HG02973 (cell line): ENCODE results near the gene RNGTT.
"Not testable (repeated sequence)": the region's sequence is repeated elsewhere in the genome, so short reads cannot be mapped to it uniquely, and the experiment has no call there.

Experiments used
- ATAC-seq: cut with Tn5 transposase; IDR thresholded peaks from one replicate; pipeline ENCODE4 v1.9.1; 2021; ENCODE audit warnings: moderate library complexity; ENCODE audit not compliant: unreplicated experiment

RNGTT gene

GRCh38 chr6:88914895-88915598 lies 48.4 kb downstream of the RNGTT start:
- ATAC-seq: no peak

- no peak for ATAC-seq
Measured at GRCh38 chr6:88914180-88914579, 49.2 kb downstream of the RNGTT start.

DNA sequence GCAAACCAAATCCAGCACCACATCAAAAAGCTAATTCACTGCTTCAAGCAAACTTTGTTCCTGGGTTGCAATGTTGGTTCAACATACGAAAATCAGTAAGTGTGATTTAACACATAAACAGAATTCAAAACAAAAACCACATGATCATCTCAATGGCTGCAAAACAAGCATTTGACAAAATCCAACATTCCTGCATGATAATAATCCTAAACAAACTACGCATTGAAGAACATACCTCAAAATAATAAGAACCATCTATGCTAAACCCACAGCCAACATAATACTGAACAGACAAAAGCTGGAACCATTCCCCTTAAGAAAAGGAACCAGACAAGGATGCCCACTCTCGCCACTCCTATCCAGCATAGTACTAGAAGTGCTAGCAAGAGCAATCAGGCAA lies 49.9 kb downstream of the RNGTT start:
- ATAC-seq: no peak

GRCh38 chr6:88910922-88911778 lies 52.3 kb downstream of the RNGTT start:
- no peak for ATAC-seq

GRCh38 chr6:88908598-88909548 lies 54.5 kb downstream of the RNGTT start:
- no peak for ATAC-seq

- not testable (repeated sequence) for ATAC-seq
Measured at GRCh38 chr6:88907148-88907547, 56.3 kb downstream of the RNGTT start.

GRCh38 chr6:88899569-88900316 lies 63.7 kb downstream of the RNGTT start:
- no peak for ATAC-seq

- ATAC-seq: no peak
Measured at GRCh38 chr6:88895911-88896310, 67.5 kb downstream of the RNGTT start.

DNA sequence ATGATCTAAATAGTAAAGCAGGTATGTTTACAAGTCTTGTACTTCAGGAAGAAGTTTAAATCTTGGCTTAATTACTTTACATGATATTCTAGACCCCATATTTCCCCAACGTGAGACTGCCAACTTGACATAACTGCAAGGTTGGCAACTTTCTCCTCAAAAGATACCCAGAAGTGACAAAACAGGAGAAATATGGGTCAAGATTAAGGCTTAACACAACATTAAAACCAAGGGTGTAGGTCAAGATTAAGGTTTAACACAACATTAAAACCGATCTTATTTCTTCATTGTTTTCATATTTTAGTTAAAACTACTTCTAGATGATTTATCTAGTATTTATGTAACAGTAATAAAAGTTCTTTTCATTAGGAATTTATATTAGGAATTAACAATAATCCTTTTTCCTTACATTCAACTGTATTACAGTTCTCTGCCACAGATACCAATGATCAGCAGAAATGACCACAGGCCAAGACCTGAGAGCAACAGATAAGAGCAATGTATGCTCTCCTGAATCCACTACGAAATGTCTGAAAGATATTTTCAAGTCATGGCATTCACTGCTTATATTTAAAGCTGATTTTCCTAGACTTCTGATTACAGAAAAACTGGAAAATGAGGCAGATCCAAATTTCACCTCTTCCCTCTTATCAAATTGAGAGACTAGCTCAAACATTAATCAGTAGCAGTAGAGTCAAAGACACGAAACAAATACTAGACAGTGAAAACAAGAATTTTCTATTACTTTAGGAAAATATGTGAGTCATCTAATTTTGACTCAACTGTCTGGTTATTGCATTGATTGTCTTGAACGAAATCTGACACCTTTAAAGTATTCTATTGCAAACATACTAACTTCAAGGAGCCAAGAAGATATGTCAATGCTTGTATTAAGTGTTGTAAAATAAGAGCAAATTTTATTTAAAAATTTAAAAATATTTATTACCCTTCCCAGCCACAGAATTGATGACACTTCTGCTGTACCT lies 72.3 kb downstream of the RNGTT start:
- ATAC-seq: no peak

- ATAC-seq: no peak
Measured at GRCh38 chr6:88890394-88890793, 73.0 kb downstream of the RNGTT start.

DNA sequence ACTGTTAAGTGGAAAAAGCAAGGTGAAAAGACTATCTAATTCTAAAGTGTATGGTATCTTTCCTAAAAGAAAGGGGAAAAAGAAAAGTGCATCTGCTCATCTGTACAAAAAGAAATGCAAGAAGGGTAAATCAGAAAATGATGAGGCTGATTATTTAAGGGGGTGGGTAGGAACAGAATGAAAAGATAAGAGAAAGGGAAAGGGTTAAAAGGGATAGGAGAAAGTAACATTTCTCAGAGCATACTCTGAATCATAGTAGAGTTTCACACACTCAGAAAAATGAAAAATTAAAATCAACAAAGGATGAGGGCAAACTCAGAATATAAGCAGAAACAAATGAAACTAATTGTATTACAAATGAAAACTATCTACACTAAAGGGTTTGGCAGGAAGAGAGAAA lies 79.1 kb downstream of the RNGTT start:
- no peak for ATAC-seq

- ATAC-seq: no peak
Measured at GRCh38 chr6:88882536-88882935, 80.9 kb downstream of the RNGTT start.

DNA sequence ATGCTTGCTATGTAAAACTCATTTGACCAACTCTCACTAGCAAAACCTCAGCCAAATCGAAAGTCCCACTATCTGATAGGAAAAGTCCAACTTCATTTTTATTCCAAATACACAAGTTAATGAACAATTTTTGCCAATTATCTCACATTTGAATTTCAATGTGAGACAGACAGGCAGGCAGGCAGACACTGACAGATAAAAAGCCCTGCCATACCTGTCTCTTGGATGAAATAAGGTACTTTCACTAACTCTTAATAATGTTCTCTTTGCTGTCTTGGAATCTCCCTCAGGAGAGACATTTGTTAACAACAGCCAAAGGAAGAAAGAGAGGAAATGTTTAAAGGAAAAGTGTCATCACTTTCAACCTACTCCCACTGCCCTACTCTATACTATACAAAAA lies 82.0 kb downstream of the RNGTT start:
- ATAC-seq: no peak

- no peak for ATAC-seq
Measured at GRCh38 chr6:88880021-88880420, 83.4 kb downstream of the RNGTT start.

- ATAC-seq: no peak
Measured at GRCh38 chr6:88877893-88878292, 85.5 kb downstream of the RNGTT start.

DNA sequence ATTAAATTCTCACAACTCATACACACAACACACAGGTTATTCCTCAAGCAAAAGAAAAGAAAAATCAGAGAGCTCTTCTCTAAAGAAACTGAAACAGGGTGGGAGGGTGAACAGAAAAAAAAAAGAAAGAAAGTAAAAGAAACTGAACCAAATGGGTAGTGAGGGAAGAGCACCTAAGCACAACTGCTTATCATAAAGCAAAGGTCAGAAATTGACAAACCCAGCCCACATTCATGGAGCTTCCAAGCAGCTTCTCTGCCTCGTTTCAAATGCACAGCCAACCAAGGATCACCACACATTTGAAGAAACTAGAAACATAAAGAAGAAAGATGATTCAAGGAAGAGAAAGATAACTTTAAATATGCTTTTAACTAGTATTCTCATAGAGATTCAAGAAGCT lies 90.5 kb downstream of the RNGTT start:
- no peak for ATAC-seq

- no peak for ATAC-seq
Measured at GRCh38 chr6:88871498-88871897, 91.9 kb downstream of the RNGTT start.

GRCh38 chr6:88870717-88871330 lies 92.6 kb downstream of the RNGTT start:
- no peak for ATAC-seq
